Adrenal gland (tissue), 12 donors: ENCODE data around the gene ERC2. TPM values are rescaled to one million over a fixed set of nuclear protein-coding genes. Genes with fewer than 3 reads are reported as not detected.

Experiments used
- DNase-seq, 7 donors: peaks; one replicate each; pipeline ENCODE4 v3.0.0-alpha.2; 2019 to 2020
- H3K27ac ChIP-seq, 5 donors: fragments of 200-600 bp; sonication (generic) in 4 of 5; 1 replicate in 3 of 5; 2 replicates in 2 of 5; pipeline versions ENCODE4 v1.5.1 to v1.8.0; 2016 to 2020; ENCODE audit warnings: mild to moderate bottlenecking in 1 of 5
- H3K27me3 ChIP-seq: fragments of 200-600 bp; 2 replicates; pipeline ENCODE4 v1.8.0; 2021
- H3K36me3 ChIP-seq, 2 donors: fragments of 200-600 bp; replicated peaks in 1 of 2; 1 replicate in 1 of 2; 2 replicates in 1 of 2; pipeline versions ENCODE4 v1.5.1 to v1.8.0; 2018 to 2022
- H3K4me1 ChIP-seq, 2 donors: fragments of 200-600 bp; replicated peaks in 1 of 2; 1 replicate in 1 of 2; 2 replicates in 1 of 2; pipeline versions ENCODE4 v1.5.1 to v1.8.0; 2018 to 2021
- H3K4me3 ChIP-seq, 4 donors: fragments of 200-600 bp; sonication (generic) in 3 of 4; one replicate each; pipeline ENCODE4 v1.5.1; 2016 to 2018
- H3K9me3 ChIP-seq, 3 donors: fragments of 200-600 bp; sonication (generic) in 1 of 3; replicated peaks in 1 of 3; 1 replicate in 2 of 3; 2 replicates in 1 of 3; pipeline versions ENCODE4 v1.5.1 to v1.8.0; 2016 to 2021
- POLR2A ChIP-seq, 2 donors: fragments of 450-650 bp; IDR thresholded peaks; one replicate each; pipeline ENCODE4 v1.6.1; 2017; ENCODE audit warnings: antibody characterized with exemption in 2 of 2, mild to moderate bottlenecking in 2 of 2, moderate library complexity in 1 of 2
- WGBS, 4 donors: extraction: QIAGEN DNeasy Blood & Tissue Kit in 2 of 4; methylation state at CpG; one replicate each; pipeline versions ENCODE4 v1.1.5 to v1.1.7; 2013 to 2017; 5-methylcytosine and 5-hydroxymethylcytosine counted together
- intact Hi-C, 2 donors: fragments of 100-400 bp; cut with DNase I; formaldehyde crosslinking; loops; one replicate each; pipeline versions ENCODE4 v1.14.1 to v1.15.0; 2022 to 2023
- polyA plus RNA-seq, 3 donors: library from polyadenylated mRNA; stranded (reverse); fragments of 200-250 nt in 2 of 3; fragments of 350-450 nt in 1 of 3; fragmentation: Illumina TruSeq in 1 of 3; extraction: RNeasy Lipid Tissue Mini Kit (QIAGEN cat#74804) in 1 of 3; gene quantifications; one replicate each; pipeline ENCODE4 v1.2.3, GENCODE V29; 2013 to 2014
- total RNA-seq, 9 donors: library from RNA; depleted of rRNA in 4 of 9; stranded (reverse); fragments of >200 nt in 4 of 9; fragments of 120-200 nt in 1 of 9; fragmentation: NEBNext Ultra II Directional in 1 of 9; extraction: Animal tissue kit (Norgen Biotek cat#: 25700) in 1 of 9; gene quantifications; one replicate each; pipeline versions ENCODE4 v1.1.0 to v1.2.4, GENCODE V29; 2013 to 2023
- TF ChIP-seq, protein P1 (sequence below), 6 experiments: fragments of 450-650 bp in 4 of 6; fragments of 200-600 bp in 2 of 6; sonication (generic) in 1 of 6; IDR thresholded peaks; 1 replicate in 5 of 6; 2 replicates in 1 of 6; pipeline versions ENCODE4 v1.5.1 to v1.8.0; 2016 to 2021; ENCODE audit warnings: antibody characterized with exemption in 6 of 6, mild to moderate bottlenecking in 2 of 6, moderate library complexity in 1 of 6
- donor health status: healthy with polysubstance abuse.
- donor health status: Bipolar disorder and iron deficiency.
- donor health status: DM: yes; HTN: yes; CAD: no.
- donor health status: DM: no; HTN: no; CAD: no.
- donor health status: DM: no; HTN: no; CAD: no.
- donor health status: DM: yes; HTN: yes; CAD: no.

ERC2 gene
- total and polyA plus RNA-seq, 12 donors = 0.47 to 5.8 (median 1.5) TPM

DNA sequence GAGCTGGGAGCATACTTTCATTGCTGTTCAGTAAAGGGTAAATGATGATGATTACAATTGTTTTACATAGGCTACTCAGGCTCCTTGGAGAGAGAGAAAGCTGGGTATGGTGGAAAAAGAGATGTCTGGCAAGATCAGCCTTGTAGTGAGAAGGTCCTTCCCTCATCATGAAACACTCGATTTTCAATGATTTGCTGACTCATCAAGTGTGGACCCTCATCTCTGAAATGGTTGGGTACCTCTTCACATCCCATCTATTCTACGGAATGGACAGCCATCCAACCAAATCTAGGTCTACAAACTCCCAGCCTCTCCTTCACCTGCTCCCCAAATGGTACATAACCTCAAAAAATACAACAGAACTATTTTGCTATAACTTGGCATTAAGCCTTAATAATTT is 610.6 kb downstream of the ERC2 start:
- intact Hi-C loops = no loop called here
- no peak overlapping the region for H3K27ac ChIP-seq
- H3K4me1 ChIP-seq = no peaks in the 10 kb centered on the region
- H3K4me3 ChIP-seq = no peak overlapping the region
- WGBS, 4 donors = 63 to 90% (median 72%) methylated on average over 2 of the region's 2 CpGs
- TF ChIP-seq, protein P1, sequence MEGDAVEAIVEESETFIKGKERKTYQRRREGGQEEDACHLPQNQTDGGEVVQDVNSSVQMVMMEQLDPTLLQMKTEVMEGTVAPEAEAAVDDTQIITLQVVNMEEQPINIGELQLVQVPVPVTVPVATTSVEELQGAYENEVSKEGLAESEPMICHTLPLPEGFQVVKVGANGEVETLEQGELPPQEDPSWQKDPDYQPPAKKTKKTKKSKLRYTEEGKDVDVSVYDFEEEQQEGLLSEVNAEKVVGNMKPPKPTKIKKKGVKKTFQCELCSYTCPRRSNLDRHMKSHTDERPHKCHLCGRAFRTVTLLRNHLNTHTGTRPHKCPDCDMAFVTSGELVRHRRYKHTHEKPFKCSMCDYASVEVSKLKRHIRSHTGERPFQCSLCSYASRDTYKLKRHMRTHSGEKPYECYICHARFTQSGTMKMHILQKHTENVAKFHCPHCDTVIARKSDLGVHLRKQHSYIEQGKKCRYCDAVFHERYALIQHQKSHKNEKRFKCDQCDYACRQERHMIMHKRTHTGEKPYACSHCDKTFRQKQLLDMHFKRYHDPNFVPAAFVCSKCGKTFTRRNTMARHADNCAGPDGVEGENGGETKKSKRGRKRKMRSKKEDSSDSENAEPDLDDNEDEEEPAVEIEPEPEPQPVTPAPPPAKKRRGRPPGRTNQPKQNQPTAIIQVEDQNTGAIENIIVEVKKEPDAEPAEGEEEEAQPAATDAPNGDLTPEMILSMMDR (IDR thresholded peaks at IDR 0.05) = no peak
- TF ChIP-seq POLR2A (IDR thresholded peaks at IDR 0.05) = no peak
- no peaks in the 10 kb centered on the region for H3K27me3 ChIP-seq
- no peaks in the 10 kb centered on the region for H3K9me3 ChIP-seq
- DNase-seq = no peak
- no peaks in the 10 kb centered on the region for H3K36me3 ChIP-seq

- Histone ChIP-seq H3K36me3 (no peaks in the 10 kb centered on the region), H3K4me1 (no peaks in the 10 kb centered on the region), H3K9me3 (no peaks in the 10 kb centered on the region), H3K4me3 (no peak overlapping the region), H3K27me3 (no peaks in the 10 kb centered on the region), H3K27ac (no peak overlapping the region)
- 71 to 93% (median 79%) methylated on average over 2 of the region's 2 CpGs for WGBS, 4 donors
- intact Hi-C loops = no loop called here
- TF ChIP-seq, protein P1 (IDR thresholded peaks at IDR 0.05) = no peak
- no peak for TF ChIP-seq POLR2A (IDR thresholded peaks at IDR 0.05)
- no peak for DNase-seq
Measured at GRCh38 chr3:55855311-55855710, 613.0 kb downstream of the ERC2 start.

DNA sequence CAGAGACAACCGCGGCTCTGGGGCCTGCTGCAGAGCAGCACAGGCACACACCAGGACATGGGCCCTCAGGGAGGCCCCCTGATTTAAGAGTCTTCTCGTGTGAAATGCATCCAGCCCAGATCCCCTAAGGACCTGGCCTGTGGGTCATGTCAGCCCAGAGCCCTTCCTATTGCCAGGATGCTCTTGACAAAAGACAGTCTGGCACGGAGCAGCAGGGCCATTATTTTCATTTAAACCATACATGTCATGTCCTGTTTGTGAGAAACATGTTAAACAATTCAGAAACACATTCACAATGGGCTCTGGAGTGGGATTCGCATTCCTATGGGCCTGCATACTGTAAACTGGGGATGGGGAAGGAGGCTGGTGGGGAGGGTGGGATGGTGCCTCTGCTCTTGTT is 613.8 kb downstream of the ERC2 start:
- H3K27me3 ChIP-seq = no peaks in the 10 kb centered on the region
- 51 to 73% (median 70%) methylated on average over 4 to 5 of the region's 5 CpGs for WGBS, 4 donors
- intact Hi-C loops = no loop called here
- no peak overlapping the region for H3K27ac ChIP-seq
- no peak for TF ChIP-seq POLR2A (IDR thresholded peaks at IDR 0.05)
- TF ChIP-seq, protein P1 (IDR thresholded peaks at IDR 0.05) = no peak
- H3K9me3 ChIP-seq = no peaks in the 10 kb centered on the region
- H3K4me3 ChIP-seq = no peak overlapping the region
- no peak for DNase-seq
- H3K36me3 ChIP-seq = no peaks in the 10 kb centered on the region
- H3K4me1 ChIP-seq = no peaks in the 10 kb centered on the region

DNA sequence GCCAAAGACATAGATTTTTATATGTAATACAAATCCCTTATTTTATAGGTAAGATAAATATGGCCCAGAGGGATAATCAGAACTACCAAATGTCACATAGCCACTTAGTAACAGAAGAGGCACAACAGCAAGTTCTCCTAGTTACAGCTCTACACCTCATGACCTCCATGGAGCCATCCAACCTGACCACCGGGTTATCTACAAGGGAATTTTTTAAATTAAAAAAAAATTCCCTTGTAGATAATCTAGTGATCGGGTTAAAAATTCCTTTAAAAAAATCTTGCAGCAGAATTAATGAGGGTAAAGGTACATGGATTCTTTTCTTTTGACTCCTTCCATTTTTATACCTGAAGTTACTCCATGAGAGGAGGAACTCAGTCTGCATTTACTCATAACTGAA is 615.9 kb downstream of the ERC2 start:
- intact Hi-C loops = no loop called here
- Histone ChIP-seq H3K4me1 (no peaks in the 10 kb centered on the region), H3K36me3 (no peaks in the 10 kb centered on the region), H3K4me3 (no peak overlapping the region), H3K9me3 (no peaks in the 10 kb centered on the region), H3K27ac (no peak overlapping the region), H3K27me3 (no peaks in the 10 kb centered on the region)
- 95 to 97% (median 97%) methylated on average over 2 of the region's 2 CpGs for WGBS, 4 donors
- TF ChIP-seq, protein P1 (IDR thresholded peaks at IDR 0.05) = no peak
- no peak for TF ChIP-seq POLR2A (IDR thresholded peaks at IDR 0.05)
- no peak for DNase-seq
